ENCODE results near the gene MROH9.

Gene MROH9

DNA sequence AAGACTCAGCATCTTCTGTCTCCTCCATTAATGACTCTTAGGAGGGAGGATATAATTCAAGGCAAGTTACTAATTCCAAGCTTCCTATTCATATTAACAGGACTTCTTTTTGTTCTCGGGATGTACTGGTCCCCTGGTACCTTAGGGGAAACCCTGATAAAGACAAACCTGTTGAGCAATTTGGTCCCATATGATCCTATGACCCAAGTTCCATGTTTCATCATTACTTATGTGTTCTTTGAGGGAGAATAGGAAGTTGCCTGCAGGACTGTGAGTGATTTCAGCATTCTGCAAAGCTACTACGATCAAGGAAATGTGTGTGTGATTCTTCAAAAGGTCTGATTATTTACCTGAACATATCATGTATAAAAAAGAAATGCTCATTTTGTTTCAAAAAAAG lies 149.5 kb downstream of the MROH9 start:
- DNase-seq = no peak

- DNase-seq = no peak
Observed at GRCh38 chr1:171087896-171088295, 152.6 kb downstream of the MROH9 start.

DNA sequence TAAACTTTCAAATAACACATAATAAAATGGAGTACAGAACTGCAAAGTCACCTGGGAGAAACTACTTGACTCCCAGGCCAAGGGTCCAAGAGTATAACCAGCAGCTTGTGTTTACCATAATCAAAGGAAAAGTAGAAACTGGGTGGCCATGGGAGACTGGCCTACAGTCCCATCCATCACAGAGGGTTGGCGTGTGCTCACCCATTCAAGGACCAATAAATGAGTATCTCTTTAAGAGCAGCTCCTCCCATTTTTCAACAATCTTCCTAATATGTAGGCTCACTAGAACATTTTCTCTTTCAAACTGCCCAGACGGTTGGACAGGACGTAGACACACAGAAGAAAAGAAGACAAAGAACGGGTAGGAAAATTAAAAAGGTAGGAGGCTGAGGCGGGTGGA lies 155.3 kb downstream of the MROH9 start, which contains the start of gene FMO3:
Gene FMO3, plus strand, starts transcription at position 302 of the 400 bp plus-strand sequence. CDS start 1,754 bp downstream, outside the sequence.
- DNase-seq = no peak

DNA sequence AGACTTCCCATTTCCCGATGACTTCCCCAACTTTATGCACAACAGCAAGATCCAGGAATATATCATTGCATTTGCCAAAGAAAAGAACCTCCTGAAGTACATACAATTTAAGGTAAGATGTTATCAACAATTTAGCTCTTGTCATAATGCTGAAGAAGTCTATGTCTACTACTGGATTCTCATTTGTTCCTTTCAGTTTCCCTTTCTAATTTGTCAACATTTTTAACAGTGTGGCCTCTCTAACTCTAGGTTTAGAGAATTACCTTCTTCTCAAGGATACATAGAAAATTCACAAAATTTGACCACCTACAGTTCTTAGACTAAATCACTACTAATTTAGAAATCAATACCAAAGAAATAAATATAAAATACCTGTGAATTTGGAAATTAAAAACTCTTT lies 168.5 kb downstream of the MROH9 start:
- no peak for DNase-seq

DNA sequence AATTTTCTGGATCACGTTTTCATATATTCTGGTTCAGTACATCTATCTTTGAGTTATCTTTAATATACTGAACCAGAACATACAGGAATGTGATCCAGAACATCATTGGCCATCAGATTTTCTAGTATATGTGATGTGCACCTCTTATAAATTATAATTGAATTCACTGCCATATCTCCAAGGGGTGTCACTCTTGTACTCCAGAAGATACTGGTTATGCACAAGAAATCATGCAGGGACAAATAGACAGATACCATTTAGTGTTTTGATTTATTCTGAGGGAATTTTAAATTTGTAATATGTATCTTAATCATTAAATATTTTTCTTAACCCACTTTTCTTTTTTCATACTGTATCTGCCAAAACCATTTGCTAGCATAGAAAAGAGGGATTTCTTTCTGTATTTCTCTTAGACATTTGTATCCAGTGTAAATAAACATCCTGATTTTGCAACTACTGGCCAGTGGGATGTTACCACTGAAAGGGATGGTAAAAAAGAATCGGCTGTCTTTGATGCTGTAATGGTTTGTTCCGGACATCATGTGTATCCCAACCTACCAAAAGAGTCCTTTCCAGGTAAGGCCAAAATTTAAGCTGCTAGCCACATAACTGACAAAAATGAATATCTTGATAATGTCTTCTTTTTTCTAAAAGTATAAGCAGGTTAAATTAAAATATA lies 172.1 kb downstream of the MROH9 start:
- no peak for DNase-seq

GRCh38 chr1:171107969-171108368 lies 172.6 kb downstream of the MROH9 start:
- DNase-seq = no peak

DNA sequence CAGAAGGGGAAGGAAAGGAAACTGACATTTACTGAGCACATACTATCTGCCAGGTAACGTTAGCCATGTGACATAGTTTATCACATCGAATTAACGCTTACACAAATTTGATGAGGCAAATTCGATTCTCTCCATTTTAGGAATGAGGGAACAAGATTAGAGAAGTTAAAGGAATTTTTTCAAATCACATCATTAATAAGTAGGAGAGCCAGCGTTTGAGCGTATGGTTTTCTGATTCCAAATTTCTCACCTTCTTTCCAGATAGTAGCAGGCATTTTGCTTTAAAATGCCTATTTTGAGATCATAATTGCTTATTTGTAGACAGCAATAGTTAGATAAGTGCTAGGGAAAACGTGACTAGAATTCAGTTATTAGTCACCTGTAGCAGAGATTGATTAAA lies 174.6 kb downstream of the MROH9 start:
- DNase-seq = no peak

- DNase-seq = no peak
Observed at GRCh38 chr1:171110621-171111326, 175.4 kb downstream of the MROH9 start.

DNA sequence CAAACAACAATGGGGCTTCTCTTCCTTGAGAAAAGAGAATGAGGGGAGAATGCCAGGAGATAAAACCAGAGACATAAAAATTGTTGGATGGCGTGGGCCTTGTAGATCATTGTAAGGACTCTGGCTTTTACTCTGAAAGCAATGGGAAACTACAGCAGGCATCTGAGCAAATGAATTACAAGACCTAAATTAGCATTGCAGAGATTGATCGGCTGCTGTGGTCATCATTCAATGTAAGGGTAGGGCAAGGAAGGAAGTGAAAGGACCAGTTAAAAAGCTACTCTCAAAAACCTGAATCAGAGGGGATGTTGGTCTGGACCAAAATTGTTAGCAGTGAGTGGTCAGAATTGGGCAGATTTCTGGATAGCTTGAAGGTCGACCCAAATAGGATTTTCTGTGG lies 176.8 kb downstream of the MROH9 start:
- no peak for DNase-seq

DNA sequence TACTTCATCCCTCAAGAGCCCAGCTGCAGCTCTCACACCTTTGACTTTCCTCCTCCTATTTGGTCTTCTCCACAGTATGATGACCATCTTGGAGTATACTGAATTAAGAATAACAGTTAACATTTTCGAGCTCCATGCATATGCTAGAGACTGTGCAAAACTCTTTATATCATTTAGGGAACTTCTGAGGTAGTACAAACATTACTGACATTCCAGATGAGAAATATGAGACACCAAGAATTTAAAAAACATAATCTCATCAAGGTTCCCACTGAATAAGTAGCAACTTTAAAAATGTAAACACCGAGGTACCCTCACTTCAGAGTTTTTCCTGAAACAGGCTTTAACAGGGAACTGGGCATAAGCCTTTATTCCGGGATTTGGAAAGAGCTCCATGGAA lies 178.0 kb downstream of the MROH9 start:
- DNase-seq = no peak

Measured in activated CD4-positive, alpha-beta T cell treated with anti-CD3 and anti-CD28 coated beads for 4 hours (primary cell).